Hepatocyte (in vitro differentiated cells): ENCODE data around the gene CTNND2. TPM values are rescaled to one million over a fixed set of nuclear protein-coding genes. Genes with fewer than 3 reads are reported as not detected.

ENCODE experiments used
- DNase-seq: peaks from one replicate; pipeline ENCODE4 v3.0.0-alpha.2; 2016; ENCODE audit warnings: low spot score
- H2AFZ ChIP-seq: fragments of 200-600 bp; sonication (generic); 2 replicates; pipeline ENCODE4 v1.6.0; 2016; ENCODE audit warnings: antibody characterized with exemption, mild to moderate bottlenecking
- H3K27ac ChIP-seq: fragments of 200-600 bp; sonication (generic); 2 replicates; pipeline ENCODE4 v1.5.1; 2016; ENCODE audit warnings: mild to moderate bottlenecking
- H3K27me3 ChIP-seq: fragments of 200-600 bp; sonication (generic); 2 replicates; pipeline ENCODE4 v1.6.1; 2016
- H3K36me3 ChIP-seq: fragments of 200-600 bp; sonication (generic); replicated peaks from 2 replicates; pipeline ENCODE4 v1.5.1; 2016; ENCODE audit warnings: low read depth; ENCODE audit not compliant: insufficient read depth
- H3K4me1 ChIP-seq: fragments of 200-600 bp; sonication (generic); 2 replicates; pipeline ENCODE4 v1.5.1; 2016; ENCODE audit warnings: mild to moderate bottlenecking, moderate library complexity; ENCODE audit not compliant: insufficient read depth
- H3K4me2 ChIP-seq: fragments of 200-600 bp; sonication (generic); 2 replicates; pipeline ENCODE4 v1.6.0; 2016
- H3K4me3 ChIP-seq: fragments of 200-600 bp; sonication (generic); 2 replicates; pipeline ENCODE4 v1.5.1; 2016; ENCODE audit warnings: mild to moderate bottlenecking
- H3K79me2 ChIP-seq: fragments of 200-600 bp; sonication (generic); 2 replicates; pipeline ENCODE4 v1.6.0; 2017; ENCODE audit warnings: mild to moderate bottlenecking
- H3K9me2 ChIP-seq: fragments of 200-600 bp; sonication (generic); replicated peaks from 2 replicates; pipeline ENCODE4 v1.6.0; 2017; ENCODE audit warnings: mild to moderate bottlenecking; ENCODE audit not compliant: insufficient read depth
- H3K9me3 ChIP-seq: fragments of 200-600 bp; sonication (generic); 2 replicates; pipeline ENCODE4 v1.5.1; 2016; ENCODE audit warnings: low read depth, mild to moderate bottlenecking
- H4K20me1 ChIP-seq: fragments of 200-600 bp; sonication (generic); 2 replicates; pipeline ENCODE4 v1.6.0; 2016; ENCODE audit warnings: mild to moderate bottlenecking; ENCODE audit not compliant: insufficient read depth, poor library complexity, severe bottlenecking
- CTCF ChIP-seq: fragments of 200-600 bp; sonication (generic); IDR thresholded peaks from 2 replicates; pipeline ENCODE4 v1.5.1; 2016; ENCODE audit warnings: antibody characterized with exemption, mild to moderate bottlenecking; ENCODE audit not compliant: poor library complexity
- EZH2 ChIP-seq: fragments of 200-600 bp; sonication (generic); IDR thresholded peaks from 2 replicates; pipeline ENCODE4 v1.6.1; 2016; ENCODE audit warnings: antibody characterized with exemption, mild to moderate bottlenecking, borderline replicate concordance
- EZH2phosphoT487 ChIP-seq: fragments of 200-600 bp; sonication (generic); IDR thresholded peaks from one replicate; pipeline ENCODE4 v1.6.1; 2018; ENCODE audit warnings: antibody characterized with exemption, mild to moderate bottlenecking, low read depth, moderate library complexity; ENCODE audit not compliant: unreplicated experiment, severe bottlenecking
- WGBS: methylation state at CpG from one replicate; pipeline ENCODE4 v1.1.6; 2016; ENCODE audit warnings: low lambda C conversion rate; ENCODE audit errors: missing lambda C conversion rate; 5-methylcytosine and 5-hydroxymethylcytosine counted together
- polyA plus RNA-seq: library from polyadenylated mRNA; unstranded; fragments of >200 nt; fragmentation: Nextera tagmentation; extraction: Ambion mirVana; gene quantifications from 2 replicates; pipeline ENCODE4 v1.2.1, GENCODE V29; 2016
- total RNA-seq: library from RNA; depleted of rRNA; stranded (reverse); fragments of >200 nt; gene quantifications from 2 replicates; pipeline ENCODE4 v1.2.3, GENCODE V29; 2014

CTNND2 gene
- total and polyA plus RNA-seq, 2 experiments from 2014 or later, result 27.5 to 30.3 TPM

GRCh38 chr5:11602298-11602697 is 301.9 kb downstream of the CTNND2 start:
- Histone ChIP-seq H4K20me1 (no peaks in the 10 kb centered on the region), H3K27ac (no peak overlapping the region), H3K4me2 (no peak overlapping the region), H2AFZ (no peak overlapping the region), H3K4me3 (no peak overlapping the region), H3K9me2 (no peaks in the 10 kb centered on the region), H3K4me1 (no peaks in the 10 kb centered on the region), H3K9me3 (no peaks in the 10 kb centered on the region), H3K36me3 (no peaks in the 10 kb centered on the region), H3K79me2 (no peaks in the 10 kb centered on the region), H3K27me3 (no peaks in the 10 kb centered on the region)
- DNase-seq, result no peak
- 88% methylated on average over 3 of the region's 3 CpGs for WGBS
- TF ChIP-seq EZH2phosphoT487, result no peak
- TF ChIP-seq EZH2, result no peak
- no peak for TF ChIP-seq CTCF

- TF ChIP-seq EZH2, result no peak
- TF ChIP-seq CTCF, result no peak
Observed at GRCh38 chr5:11599499-11599898, 304.7 kb downstream of the CTNND2 start.

GRCh38 chr5:11596657-11597071 is 307.6 kb downstream of the CTNND2 start:
- Histone ChIP-seq H4K20me1 (no peaks in the 10 kb centered on the region), H3K9me3 (no peaks in the 10 kb centered on the region), H3K4me1 (peaks cover 25% of the 10 kb centered on the region), H3K4me3 (no peak overlapping the region), H3K79me2 (no peaks in the 10 kb centered on the region), H3K27ac (peak overlapping the region; percentile 37), H3K4me2 (peak overlapping the region; percentile 54), H2AFZ (peak overlapping the region; percentile 11), H3K9me2 (no peaks in the 10 kb centered on the region), H3K27me3 (no peaks in the 10 kb centered on the region), H3K36me3 (no peaks in the 10 kb centered on the region)
- no peak for TF ChIP-seq EZH2
- TF ChIP-seq EZH2phosphoT487, result no peak
- no peak for TF ChIP-seq CTCF
- no peak for DNase-seq
- WGBS, result 54% methylated on average over 5 of the region's 5 CpGs

More at GRCh38 chr5:11599499-11599898, 304.7 kb downstream of the CTNND2 start:
- Histone ChIP-seq H3K4me3 (no peak overlapping the region), H3K79me2 (no peaks in the 10 kb centered on the region), H3K27ac (no peak overlapping the region), H3K36me3 (no peaks in the 10 kb centered on the region), H4K20me1 (no peaks in the 10 kb centered on the region), H3K4me1 (peaks cover 20% of the 10 kb centered on the region), H3K9me3 (no peaks in the 10 kb centered on the region), H2AFZ (no peak overlapping the region), H3K9me2 (no peaks in the 10 kb centered on the region), H3K4me2 (no peak overlapping the region), H3K27me3 (no peaks in the 10 kb centered on the region)
- 90% methylated on average over 5 of the region's 5 CpGs for WGBS
- DNase-seq, result no peak

- WGBS, result 92% methylated on average over 1 of the region's 1 CpG
- no peaks in the 10 kb centered on the region for H3K79me2 ChIP-seq
- TF ChIP-seq CTCF (no peak), EZH2 (no peak), EZH2phosphoT487 (no peak)
- H3K4me2 ChIP-seq, result peak overlapping the region; percentile 54
- no peaks in the 10 kb centered on the region for H3K9me3 ChIP-seq
- no peak for DNase-seq
- no peaks in the 10 kb centered on the region for H3K9me2 ChIP-seq
- peaks cover 25% of the 10 kb centered on the region for H3K4me1 ChIP-seq
- H4K20me1 ChIP-seq, result no peaks in the 10 kb centered on the region
- no peak overlapping the region for H2AFZ ChIP-seq
- H3K4me3 ChIP-seq, result no peak overlapping the region
- H3K36me3 ChIP-seq, result no peaks in the 10 kb centered on the region
- H3K27me3 ChIP-seq, result no peaks in the 10 kb centered on the region
- H3K27ac ChIP-seq, result peak overlapping the region; percentile 37
Observed at GRCh38 chr5:11596185-11596584, 308.1 kb downstream of the CTNND2 start.
